Neutrophil (primary cell): ENCODE measurements around the gene PAQR8.

Experiments used
- H3K27ac ChIP-seq: fragments of 200-600 bp; sonication (generic); 2 replicates; pipeline ENCODE4 v1.5.1; 2016; ENCODE audit warnings: mild to moderate bottlenecking, moderate library complexity
- H3K27me3 ChIP-seq: fragments of 200-600 bp; sonication (generic); 2 replicates; pipeline ENCODE4 v1.6.0; 2016; ENCODE audit warnings: mild to moderate bottlenecking
- H3K36me3 ChIP-seq: fragments of 200-600 bp; sonication (generic); 2 replicates; pipeline ENCODE4 v1.5.1; 2017
- H3K4me1 ChIP-seq, 2 experiments: fragments of 200-600 bp in 1 of 2; sonication (generic) in 1 of 2; 1 replicate in 1 of 2; 2 replicates in 1 of 2; pipeline versions ENCODE4 v1.5.1 to v1.6.1; 2013 to 2016; ENCODE audit warnings: low read depth in 1 of 2, low read length in 1 of 2, mild to moderate bottlenecking in 1 of 2, moderate library complexity in 1 of 2; ENCODE audit not compliant: control insufficient read depth in 1 of 2, insufficient read depth in 1 of 2
- H3K4me3 ChIP-seq, 2 experiments: fragments of 200-600 bp in 1 of 2; sonication (generic) in 1 of 2; 1 replicate in 1 of 2; 2 replicates in 1 of 2; pipeline ENCODE4 v1.5.1; 2013 to 2016; ENCODE audit warnings: low read depth in 1 of 2, low read length in 1 of 2, mild to moderate bottlenecking in 1 of 2, moderate library complexity in 1 of 2
- H3K9me3 ChIP-seq: fragments of 200-600 bp; sonication (generic); 2 replicates; pipeline ENCODE4 v1.5.1; 2016
- TF ChIP-seq, protein P1 (sequence below): fragments of 200-600 bp; sonication (generic); IDR thresholded peaks from 2 replicates; pipeline ENCODE4 v1.5.1; 2016; ENCODE audit warnings: antibody characterized with exemption

Gene PAQR8

DNA sequence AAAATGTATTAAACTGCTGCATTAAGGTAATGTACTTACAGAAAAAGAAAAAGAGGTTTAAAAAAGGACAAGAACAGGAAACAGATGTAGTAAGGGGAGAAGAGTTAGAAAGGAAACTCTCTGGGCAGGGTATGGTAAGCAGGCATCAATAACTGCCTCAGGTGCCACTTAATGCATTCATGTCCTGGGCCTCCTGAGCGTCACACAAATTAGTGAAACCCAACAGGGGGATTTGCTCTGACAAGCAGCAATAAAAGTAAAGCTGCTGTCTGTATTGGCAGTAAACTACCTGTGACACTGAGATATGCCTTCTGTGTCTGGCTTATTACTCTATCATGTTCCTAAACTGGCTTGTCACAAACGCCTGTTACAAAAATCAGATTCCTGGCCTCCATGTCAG lies 56.7 kb downstream of the PAQR8 start:
- Histone ChIP-seq H3K27ac (no peak overlapping the region), H3K27me3 (peaks cover 6% of the 10 kb centered on the region), H3K36me3 (no peaks in the 10 kb centered on the region), H3K4me3 (no peak overlapping the region), H3K4me1 (peaks cover 14 to 16% of the 10 kb centered on the region in 2 experiments), H3K9me3 (no peaks in the 10 kb centered on the region)
- TF ChIP-seq, protein P1, sequence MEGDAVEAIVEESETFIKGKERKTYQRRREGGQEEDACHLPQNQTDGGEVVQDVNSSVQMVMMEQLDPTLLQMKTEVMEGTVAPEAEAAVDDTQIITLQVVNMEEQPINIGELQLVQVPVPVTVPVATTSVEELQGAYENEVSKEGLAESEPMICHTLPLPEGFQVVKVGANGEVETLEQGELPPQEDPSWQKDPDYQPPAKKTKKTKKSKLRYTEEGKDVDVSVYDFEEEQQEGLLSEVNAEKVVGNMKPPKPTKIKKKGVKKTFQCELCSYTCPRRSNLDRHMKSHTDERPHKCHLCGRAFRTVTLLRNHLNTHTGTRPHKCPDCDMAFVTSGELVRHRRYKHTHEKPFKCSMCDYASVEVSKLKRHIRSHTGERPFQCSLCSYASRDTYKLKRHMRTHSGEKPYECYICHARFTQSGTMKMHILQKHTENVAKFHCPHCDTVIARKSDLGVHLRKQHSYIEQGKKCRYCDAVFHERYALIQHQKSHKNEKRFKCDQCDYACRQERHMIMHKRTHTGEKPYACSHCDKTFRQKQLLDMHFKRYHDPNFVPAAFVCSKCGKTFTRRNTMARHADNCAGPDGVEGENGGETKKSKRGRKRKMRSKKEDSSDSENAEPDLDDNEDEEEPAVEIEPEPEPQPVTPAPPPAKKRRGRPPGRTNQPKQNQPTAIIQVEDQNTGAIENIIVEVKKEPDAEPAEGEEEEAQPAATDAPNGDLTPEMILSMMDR, result no peak

DNA sequence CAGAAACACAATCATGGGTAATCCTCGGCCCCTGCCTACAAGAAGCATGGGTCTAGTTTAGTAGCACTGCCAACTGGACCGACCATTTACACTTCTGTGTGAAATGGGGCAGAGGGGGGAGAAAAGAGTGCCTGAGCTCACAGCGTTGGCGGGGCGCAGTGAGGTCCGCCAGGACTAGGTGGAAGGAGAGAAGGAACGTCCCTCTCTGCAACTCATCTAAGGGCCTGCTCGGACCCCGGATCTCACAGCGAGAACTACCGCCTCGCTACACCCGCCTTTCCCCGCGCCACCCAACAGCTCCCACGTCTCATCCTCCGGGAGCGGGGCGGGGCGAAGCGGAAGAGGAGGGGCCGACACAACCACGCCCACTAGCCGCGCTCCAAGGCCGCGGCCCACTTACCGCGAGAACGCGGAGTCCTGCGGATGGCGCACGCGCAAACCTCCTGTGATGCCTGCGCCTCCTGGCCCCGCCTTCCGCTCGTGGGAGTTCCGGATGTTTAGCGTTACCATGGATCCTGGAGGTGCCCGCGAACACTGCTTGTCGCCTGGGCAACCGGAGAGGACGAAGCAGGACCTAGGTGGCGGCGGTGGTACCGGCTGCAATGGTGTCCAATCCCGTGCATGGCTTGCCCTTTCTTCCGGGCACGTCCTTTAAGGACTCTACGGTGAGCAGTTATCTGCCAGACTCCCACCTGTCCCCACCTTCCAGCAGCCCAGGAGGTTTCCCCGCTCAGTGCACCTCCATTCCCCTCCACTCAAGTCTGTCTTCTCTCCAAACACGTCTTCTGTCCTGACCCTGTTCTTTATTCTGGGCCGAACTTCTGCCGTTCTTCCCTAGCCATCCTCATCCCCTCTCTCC lies 58.1 kb downstream of the PAQR8 start, which contains the start of gene EFHC1:
Gene EFHC1, plus strand, starts transcription at position 534 of the 859 bp plus-strand sequence. Its CDS starts 69 bp downstream, at position 603.
- TF ChIP-seq, protein P1, result peak; percentile 49
- Histone ChIP-seq H3K27ac (peak within 1 kb of the TSS; percentile 42), H3K4me1 (peaks cover 14 to 16% of the 10 kb centered on the region in 2 experiments), H3K27me3 (peaks cover 4% of the 10 kb centered on the region), H3K9me3 (no peaks in the 10 kb centered on the region), H3K36me3 (no peaks in the 10 kb centered on the region), H3K4me3 (peak within 1 kb of the TSS; percentile 81 to 86)

DNA sequence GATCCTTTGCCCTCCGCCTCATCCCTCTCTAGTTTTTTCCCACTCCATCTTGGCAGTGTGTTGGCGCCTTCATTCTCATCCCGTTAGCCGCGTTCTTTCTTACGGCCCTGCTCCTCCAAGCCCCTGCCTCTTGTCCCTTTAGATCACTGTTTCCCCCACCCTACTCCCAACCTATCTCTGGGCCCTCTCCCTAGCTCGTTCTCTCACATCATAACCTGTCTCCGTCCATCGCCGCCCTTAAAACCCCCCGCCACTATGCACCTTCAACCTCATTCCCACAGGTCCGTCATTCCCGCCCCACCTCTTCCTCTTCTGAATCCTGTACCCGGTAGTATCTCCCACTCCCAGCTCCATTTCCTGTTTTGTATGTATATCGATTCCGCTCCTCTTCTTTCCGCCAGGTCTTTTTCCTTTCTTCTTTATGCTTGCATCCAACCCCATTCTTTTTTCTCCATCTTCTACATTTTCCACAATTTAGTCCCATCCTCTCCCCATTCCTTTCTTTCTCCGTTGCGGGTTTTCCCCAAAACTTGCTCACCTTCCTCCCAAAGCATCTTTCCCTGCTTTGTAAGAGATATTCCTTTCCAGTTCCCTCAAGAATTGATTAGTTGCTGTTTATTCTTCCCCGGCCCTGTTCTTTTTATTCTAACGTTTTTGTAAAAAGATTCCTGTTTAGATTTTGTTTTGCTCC lies 58.9 kb downstream of the PAQR8 start:
- Histone ChIP-seq H3K4me3 (peak overlapping the region; percentile 81 to 86), H3K36me3 (no peaks in the 10 kb centered on the region), H3K9me3 (no peaks in the 10 kb centered on the region), H3K27me3 (no peaks in the 10 kb centered on the region), H3K27ac (peak overlapping the region; percentile 42), H3K4me1 (peaks cover 14 to 16% of the 10 kb centered on the region in 2 experiments)
- TF ChIP-seq, protein P1, result no peak

DNA sequence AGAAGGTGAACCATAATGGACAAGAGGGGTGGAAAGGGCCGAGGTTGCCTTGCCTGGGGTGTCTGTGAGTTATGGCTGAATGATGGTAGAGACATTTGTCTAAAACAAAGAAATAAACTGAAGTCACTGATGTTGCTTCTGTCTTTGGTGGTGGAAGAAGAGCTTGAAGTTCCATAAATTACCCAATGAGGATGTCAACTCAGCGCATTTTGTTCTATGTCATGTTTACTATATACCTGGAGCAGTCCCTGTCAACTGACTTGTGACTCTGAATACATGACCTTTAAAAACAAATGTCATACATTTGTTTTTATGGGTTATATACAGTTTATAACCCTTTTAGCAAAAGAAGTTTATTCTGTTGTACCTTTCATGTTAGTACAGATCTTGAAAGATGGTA lies 60.2 kb downstream of the PAQR8 start:
- Histone ChIP-seq H3K4me3 (no peak overlapping the region), H3K9me3 (no peaks in the 10 kb centered on the region), H3K4me1 (peaks cover 14 to 16% of the 10 kb centered on the region in 2 experiments), H3K27ac (no peak overlapping the region), H3K36me3 (no peaks in the 10 kb centered on the region), H3K27me3 (no peaks in the 10 kb centered on the region)
- TF ChIP-seq, protein P1, result no peak

DNA sequence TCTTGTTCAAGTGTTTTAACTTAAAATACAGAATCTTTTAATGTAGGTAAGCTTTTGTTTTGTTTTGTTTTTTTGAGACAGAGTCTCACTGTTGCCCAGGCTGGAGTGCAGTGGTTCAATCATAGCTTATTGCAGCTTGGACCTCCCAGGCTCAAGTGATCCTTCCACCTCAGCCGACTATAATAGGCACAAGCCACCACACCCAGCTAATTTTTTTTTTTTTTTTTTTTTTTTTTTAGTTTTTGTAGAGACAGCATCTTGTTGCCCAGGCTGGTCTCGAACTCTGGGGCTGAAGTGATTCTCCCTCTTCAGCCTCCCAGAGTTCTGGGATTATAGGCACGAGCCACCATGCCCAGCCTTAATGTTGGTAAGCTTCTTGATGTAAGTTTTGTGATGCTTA lies 61.5 kb downstream of the PAQR8 start:
- Histone ChIP-seq H3K4me3 (no peak overlapping the region), H3K36me3 (no peaks in the 10 kb centered on the region), H3K4me1 (peaks cover 14 to 16% of the 10 kb centered on the region in 2 experiments), H3K27ac (no peak overlapping the region), H3K27me3 (no peaks in the 10 kb centered on the region), H3K9me3 (no peaks in the 10 kb centered on the region)
- TF ChIP-seq, protein P1, result no peak
